Coronary artery (tissue), 2 donors: ENCODE results near the gene MCC.

ENCODE experiments used
- DNase-seq: peaks from one replicate; pipeline ENCODE4 v3.0.0-alpha.2; 2017; ENCODE audit warnings: low spot score
- H3K27ac ChIP-seq, 2 donors: fragments of 200-600 bp; sonication (generic); one replicate each; pipeline ENCODE4 v1.5.1; 2016 to 2019
- H3K4me3 ChIP-seq: fragments of 200-600 bp; sonication (generic); 2 replicates; pipeline ENCODE4 v1.5.1; 2016; ENCODE audit warnings: mild to moderate bottlenecking, moderate library complexity
- CTCF ChIP-seq: fragments of 200-600 bp; sonication (generic); IDR thresholded peaks from one replicate; pipeline ENCODE4 v1.5.1; 2019; ENCODE audit warnings: antibody characterized with exemption

MCC gene

GRCh38 chr5:113039229-113039933 is 448.9 kb downstream of the MCC start:
- H3K27ac ChIP-seq: no peak overlapping the region
- TF ChIP-seq CTCF: no peak
- DNase-seq: no peak
- H3K4me3 ChIP-seq: no peak overlapping the region

- no peak for DNase-seq
- Histone ChIP-seq H3K4me3 (no peak overlapping the region), H3K27ac (no peak overlapping the region)
- TF ChIP-seq CTCF: no peak
These were observed 449.5 kb downstream of the MCC start for GRCh38 chr5:113038714-113039113.

- H3K4me3 ChIP-seq: no peak overlapping the region
- no peak for DNase-seq
- no peak overlapping the region for H3K27ac ChIP-seq
- no peak for TF ChIP-seq CTCF
These were observed 450.1 kb downstream of the MCC start for GRCh38 chr5:113038136-113038535.

GRCh38 chr5:113036826-113037225 is 451.4 kb downstream of the MCC start:
- Histone ChIP-seq H3K4me3 (no peak overlapping the region), H3K27ac (no peak overlapping the region)
- DNase-seq: no peak
- no peak for TF ChIP-seq CTCF

GRCh38 chr5:113036321-113036720 is 451.9 kb downstream of the MCC start:
- H3K27ac ChIP-seq: no peak overlapping the region
- no peak for DNase-seq
- no peak for TF ChIP-seq CTCF
- H3K4me3 ChIP-seq: no peak overlapping the region

- no peak overlapping the region for H3K4me3 ChIP-seq
- no peak overlapping the region for H3K27ac ChIP-seq
- no peak for DNase-seq
- no peak for TF ChIP-seq CTCF
These were observed 453.2 kb downstream of the MCC start for GRCh38 chr5:113035096-113035495.

- Histone ChIP-seq H3K27ac (no peak overlapping the region), H3K4me3 (no peak overlapping the region)
- no peak for TF ChIP-seq CTCF
- DNase-seq: no peak
These were observed 454.0 kb downstream of the MCC start for GRCh38 chr5:113034182-113034773.
